HepG2 (cell line): ENCODE results near the gene RPRD2. TPM values are rescaled to one million over a fixed set of nuclear protein-coding genes. Genes with fewer than 3 reads are reported as not detected.

Experiments used
- CCDC6 ChIP-seq: sonication (generic); formaldehyde crosslinking; IDR thresholded peaks from 2 replicates; pipeline ENCODE4 v1.8.1; 2022; ENCODE audit warnings: mild to moderate bottlenecking, missing genetic modification reagents, moderate library complexity
- FOXM1 ChIP-seq: sonication (generic); formaldehyde crosslinking; IDR thresholded peaks from 2 replicates; pipeline ENCODE4 v1.5.0; 2020; ENCODE audit warnings: missing genetic modification reagents
- NR1H2 ChIP-seq: sonication (generic); formaldehyde crosslinking; IDR thresholded peaks from 2 replicates; pipeline ENCODE4 v1.8.1; 2022; ENCODE audit warnings: low read depth, missing genetic modification reagents, borderline replicate concordance
- STAT5B ChIP-seq: sonication (generic); formaldehyde crosslinking; IDR thresholded peaks from 2 replicates; pipeline ENCODE4 v1.4.0; 2020; ENCODE audit warnings: missing genetic modification reagents
- ZNF121 ChIP-seq: sonication (generic); formaldehyde crosslinking; IDR thresholded peaks from 2 replicates; pipeline ENCODE4 v1.5.0; 2020; ENCODE audit warnings: mild to moderate bottlenecking, missing genetic modification reagents
- ZNF788 ChIP-seq: sonication (generic); formaldehyde crosslinking; IDR thresholded peaks from 2 replicates; pipeline ENCODE4 v1.5.0; 2020; ENCODE audit warnings: mild to moderate bottlenecking, missing genetic modification reagents, borderline replicate concordance
- ZNF883 ChIP-seq: sonication (generic); formaldehyde crosslinking; IDR thresholded peaks from 2 replicates; pipeline ENCODE4 v1.5.1; 2020; ENCODE audit warnings: mild to moderate bottlenecking, missing genetic modification reagents; ENCODE audit errors: not compliant biosample characterization
- polyA plus RNA-seq, 8 experiments: library from polyadenylated mRNA; depleted of rRNA in 3 of 8; stranded (reverse) in 7 of 8; unstranded in 1 of 8; fragments of >200 nt; fragmentation: Illumina TruSeq in 4 of 8; extraction: Trizol in 4 of 8; gene quantifications; 2 replicates each; pipeline versions ENCODE4 v1.2.1 to v1.2.3, GENCODE V29; 2011 to 2016; ENCODE audit warnings: low read depth in 4 of 8, missing spikeins in 1 of 8, mixed read lengths in 1 of 8; ENCODE audit not compliant: insufficient read depth in 1 of 8
- total RNA-seq, 5 experiments: library from RNA; depleted of rRNA; stranded (reverse); fragments of >200 nt; fragmentation: Illumina TruSeq; extraction: Trizol; gene quantifications; 2 replicates each; pipeline ENCODE4 v1.2.3, GENCODE V29; 2016; ENCODE audit warnings: low read depth in 1 of 5
- TF ChIP-seq, protein P1 (sequence below): sonication (generic); formaldehyde crosslinking; IDR thresholded peaks from 2 replicates; pipeline ENCODE4 v1.4.0; 2020; ENCODE audit warnings: mild to moderate bottlenecking, missing genetic modification reagents
- TF ChIP-seq, protein P2 (sequence below): sonication (generic); formaldehyde crosslinking; IDR thresholded peaks from 2 replicates; pipeline ENCODE4 v1.4.0; 2020; ENCODE audit warnings: missing genetic modification reagents, mild to moderate bottlenecking, borderline replicate concordance
- TF ChIP-seq, protein P3 (sequence below): sonication (generic); formaldehyde crosslinking; IDR thresholded peaks from 2 replicates; pipeline ENCODE4 v1.4.0; 2020; ENCODE audit warnings: missing genetic modification reagents, borderline replicate concordance
- TF ChIP-seq, protein P4 (sequence below), 2 experiments: sonication (generic) in 1 of 2; formaldehyde crosslinking in 1 of 2; IDR thresholded peaks; 2 replicates each; pipeline versions ENCODE4 v1.4.0 to v1.6.1; 2018 to 2020; ENCODE audit warnings: missing genetic modification reagents in 2 of 2, borderline replicate concordance in 1 of 2, low read depth in 1 of 2, mild to moderate bottlenecking in 1 of 2, missing biosample characterization in 1 of 2

Gene RPRD2
- total and polyA plus RNA-seq, 2 of the 13 experiments (the other 11 are each of a cell fraction or from before 2014, with no cell fraction given), result 8.0 to 8.9 TPM

DNA sequence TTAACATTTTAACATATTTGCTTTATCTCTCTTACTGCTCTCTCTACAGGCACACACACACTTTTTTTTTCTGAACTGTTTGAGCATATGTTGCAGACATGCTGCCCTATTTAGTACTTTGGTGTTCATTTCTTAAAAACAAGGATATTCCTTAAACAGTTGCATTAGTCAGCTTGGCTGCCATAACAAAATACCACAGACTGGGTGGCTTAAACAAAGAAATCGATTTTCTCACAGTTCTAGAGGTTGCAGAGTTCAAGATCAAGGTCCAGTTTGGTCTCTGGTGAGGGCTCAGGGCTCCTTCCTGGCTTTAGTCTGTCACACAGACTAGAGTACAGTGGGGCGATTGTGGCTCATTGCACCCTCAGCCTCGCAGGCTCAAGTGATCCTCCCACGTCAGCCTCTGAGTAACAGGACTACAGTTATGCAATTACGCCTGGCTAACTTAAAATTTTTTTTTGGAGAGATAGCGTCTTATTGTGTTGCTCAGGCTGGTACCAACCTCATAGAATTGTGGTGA lies 46.7 kb downstream of the RPRD2 start (continued):
- TF ChIP-seq, protein P1, sequence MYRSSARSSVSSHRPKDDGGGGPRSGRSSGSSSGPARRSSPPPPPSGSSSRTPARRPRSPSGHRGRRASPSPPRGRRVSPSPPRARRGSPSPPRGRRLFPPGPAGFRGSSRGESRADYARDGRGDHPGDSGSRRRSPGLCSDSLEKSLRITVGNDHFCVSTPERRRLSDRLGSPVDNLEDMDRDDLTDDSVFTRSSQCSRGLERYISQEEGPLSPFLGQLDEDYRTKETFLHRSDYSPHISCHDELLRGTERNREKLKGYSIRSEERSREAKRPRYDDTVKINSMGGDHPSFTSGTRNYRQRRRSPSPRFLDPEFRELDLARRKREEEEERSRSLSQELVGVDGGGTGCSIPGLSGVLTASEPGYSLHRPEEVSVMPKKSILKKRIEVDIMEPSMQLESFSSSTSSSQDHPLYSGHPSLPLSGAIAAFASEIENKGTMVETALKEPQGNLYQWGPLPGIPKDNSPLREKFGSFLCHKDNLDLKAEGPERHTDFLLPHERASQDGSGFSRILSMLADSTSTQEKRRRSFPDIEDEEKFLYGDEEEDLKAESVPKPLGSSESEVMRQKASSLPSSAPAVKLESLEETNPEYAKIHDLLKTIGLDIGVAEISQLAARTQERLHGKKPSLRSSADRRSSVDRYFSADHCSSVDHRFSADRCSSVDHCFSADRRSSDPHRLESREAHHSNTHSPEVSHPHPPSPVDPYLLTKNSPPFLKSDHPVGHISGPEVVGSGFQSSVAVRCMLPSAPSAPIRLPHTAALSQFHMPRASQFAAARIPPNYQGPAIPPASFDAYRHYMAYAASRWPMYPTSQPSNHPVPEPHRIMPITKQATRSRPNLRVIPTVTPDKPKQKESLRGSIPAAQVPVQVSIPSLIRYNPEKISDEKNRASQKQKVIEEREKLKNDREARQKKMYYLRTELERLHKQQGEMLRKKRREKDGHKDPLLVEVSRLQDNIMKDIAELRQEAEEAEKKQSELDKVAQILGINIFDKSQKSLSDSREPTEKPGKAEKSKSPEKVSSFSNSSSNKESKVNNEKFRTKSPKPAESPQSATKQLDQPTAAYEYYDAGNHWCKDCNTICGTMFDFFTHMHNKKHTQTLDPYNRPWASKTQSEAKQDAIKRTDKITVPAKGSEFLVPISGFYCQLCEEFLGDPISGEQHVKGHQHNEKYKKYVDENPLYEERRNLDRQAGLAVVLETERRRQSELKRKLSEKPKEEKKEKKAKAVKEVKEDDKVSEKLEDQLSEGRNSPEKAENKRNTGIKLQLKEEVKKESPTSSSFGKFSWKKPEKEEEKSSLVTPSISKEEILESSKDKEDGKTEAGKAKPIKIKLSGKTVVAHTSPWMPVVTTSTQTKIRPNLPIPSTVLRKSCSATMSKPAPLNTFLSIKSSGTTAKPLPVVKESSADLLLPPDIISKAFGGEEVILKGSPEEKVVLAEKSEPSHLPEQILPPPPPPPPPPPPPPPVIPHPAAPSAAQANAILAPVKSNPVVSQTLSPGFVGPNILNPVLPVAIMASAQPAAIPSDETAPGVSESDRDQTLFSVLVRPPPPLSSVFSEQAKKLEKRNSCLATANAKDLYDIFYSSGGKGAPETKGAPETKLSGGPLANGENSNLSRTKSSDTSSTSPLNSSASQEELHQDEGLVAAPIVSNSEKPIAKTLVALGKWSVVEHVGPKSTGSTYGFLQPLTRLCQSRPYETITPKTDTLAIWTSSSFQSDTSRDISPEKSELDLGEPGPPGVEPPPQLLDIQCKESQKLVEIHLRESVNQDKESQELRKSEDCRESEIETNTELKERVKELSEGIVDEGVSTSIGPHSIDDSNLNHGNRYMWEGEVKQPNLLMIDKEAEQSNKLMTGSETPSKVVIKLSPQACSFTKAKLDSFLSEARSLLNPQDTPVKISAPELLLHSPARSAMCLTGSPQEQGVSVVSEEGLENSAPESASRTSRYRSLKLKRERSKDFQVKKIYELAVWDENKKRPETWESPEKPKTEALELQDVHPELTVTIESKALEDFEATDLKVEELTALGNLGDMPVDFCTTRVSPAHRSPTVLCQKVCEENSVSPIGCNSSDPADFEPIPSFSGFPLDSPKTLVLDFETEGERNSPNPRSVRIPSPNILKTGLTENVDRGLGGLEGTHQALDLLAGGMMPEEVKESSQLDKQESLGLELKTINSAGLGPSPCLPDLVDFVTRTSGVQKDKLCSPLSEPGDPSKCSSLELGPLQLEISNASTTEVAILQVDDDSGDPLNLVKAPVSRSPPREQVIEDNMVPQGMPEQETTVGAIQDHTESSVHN (CRISPR knock-in tag), result no peak
- TF ChIP-seq ZNF883 (CRISPR knock-in tag) (no peak), CCDC6 (peak; percentile 50; the same call in 1 of the 2 replicates), STAT5B (CRISPR knock-in tag) (no peak), ZNF788 (CRISPR knock-in tag) (peak; percentile 86; the same call in 1 of the 2 replicates), NR1H2 (CRISPR knock-in tag) (no peak; the same call in 1 of the 2 replicates), ZNF121 (CRISPR knock-in tag) (peak; percentile 37; the same call in 1 of the 2 replicates), FOXM1 (CRISPR knock-in tag) (no peak)
- TF ChIP-seq, protein P2, sequence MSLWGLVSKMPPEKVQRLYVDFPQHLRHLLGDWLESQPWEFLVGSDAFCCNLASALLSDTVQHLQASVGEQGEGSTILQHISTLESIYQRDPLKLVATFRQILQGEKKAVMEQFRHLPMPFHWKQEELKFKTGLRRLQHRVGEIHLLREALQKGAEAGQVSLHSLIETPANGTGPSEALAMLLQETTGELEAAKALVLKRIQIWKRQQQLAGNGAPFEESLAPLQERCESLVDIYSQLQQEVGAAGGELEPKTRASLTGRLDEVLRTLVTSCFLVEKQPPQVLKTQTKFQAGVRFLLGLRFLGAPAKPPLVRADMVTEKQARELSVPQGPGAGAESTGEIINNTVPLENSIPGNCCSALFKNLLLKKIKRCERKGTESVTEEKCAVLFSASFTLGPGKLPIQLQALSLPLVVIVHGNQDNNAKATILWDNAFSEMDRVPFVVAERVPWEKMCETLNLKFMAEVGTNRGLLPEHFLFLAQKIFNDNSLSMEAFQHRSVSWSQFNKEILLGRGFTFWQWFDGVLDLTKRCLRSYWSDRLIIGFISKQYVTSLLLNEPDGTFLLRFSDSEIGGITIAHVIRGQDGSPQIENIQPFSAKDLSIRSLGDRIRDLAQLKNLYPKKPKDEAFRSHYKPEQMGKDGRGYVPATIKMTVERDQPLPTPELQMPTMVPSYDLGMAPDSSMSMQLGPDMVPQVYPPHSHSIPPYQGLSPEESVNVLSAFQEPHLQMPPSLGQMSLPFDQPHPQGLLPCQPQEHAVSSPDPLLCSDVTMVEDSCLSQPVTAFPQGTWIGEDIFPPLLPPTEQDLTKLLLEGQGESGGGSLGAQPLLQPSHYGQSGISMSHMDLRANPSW (CRISPR knock-in tag), result no peak; the same call in 1 of the 2 replicates
- TF ChIP-seq, protein P3, sequence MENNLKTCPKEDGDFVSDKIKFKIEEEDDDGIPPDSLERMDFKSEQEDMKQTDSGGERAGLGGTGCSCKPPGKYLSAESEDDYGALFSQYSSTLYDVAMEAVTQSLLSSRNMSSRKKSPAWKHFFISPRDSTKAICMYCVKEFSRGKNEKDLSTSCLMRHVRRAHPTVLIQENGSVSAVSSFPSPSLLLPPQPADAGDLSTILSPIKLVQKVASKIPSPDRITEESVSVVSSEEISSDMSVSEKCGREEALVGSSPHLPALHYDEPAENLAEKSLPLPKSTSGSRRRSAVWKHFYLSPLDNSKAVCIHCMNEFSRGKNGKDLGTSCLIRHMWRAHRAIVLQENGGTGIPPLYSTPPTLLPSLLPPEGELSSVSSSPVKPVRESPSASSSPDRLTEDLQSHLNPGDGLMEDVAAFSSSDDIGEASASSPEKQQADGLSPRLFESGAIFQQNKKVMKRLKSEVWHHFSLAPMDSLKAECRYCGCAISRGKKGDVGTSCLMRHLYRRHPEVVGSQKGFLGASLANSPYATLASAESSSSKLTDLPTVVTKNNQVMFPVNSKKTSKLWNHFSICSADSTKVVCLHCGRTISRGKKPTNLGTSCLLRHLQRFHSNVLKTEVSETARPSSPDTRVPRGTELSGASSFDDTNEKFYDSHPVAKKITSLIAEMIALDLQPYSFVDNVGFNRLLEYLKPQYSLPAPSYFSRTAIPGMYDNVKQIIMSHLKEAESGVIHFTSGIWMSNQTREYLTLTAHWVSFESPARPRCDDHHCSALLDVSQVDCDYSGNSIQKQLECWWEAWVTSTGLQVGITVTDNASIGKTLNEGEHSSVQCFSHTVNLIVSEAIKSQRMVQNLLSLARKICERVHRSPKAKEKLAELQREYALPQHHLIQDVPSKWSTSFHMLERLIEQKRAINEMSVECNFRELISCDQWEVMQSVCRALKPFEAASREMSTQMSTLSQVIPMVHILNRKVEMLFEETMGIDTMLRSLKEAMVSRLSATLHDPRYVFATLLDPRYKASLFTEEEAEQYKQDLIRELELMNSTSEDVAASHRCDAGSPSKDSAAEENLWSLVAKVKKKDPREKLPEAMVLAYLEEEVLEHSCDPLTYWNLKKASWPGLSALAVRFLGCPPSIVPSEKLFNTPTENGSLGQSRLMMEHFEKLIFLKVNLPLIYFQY (CRISPR knock-in tag), result peak; percentile 71
- TF ChIP-seq, protein P4, sequence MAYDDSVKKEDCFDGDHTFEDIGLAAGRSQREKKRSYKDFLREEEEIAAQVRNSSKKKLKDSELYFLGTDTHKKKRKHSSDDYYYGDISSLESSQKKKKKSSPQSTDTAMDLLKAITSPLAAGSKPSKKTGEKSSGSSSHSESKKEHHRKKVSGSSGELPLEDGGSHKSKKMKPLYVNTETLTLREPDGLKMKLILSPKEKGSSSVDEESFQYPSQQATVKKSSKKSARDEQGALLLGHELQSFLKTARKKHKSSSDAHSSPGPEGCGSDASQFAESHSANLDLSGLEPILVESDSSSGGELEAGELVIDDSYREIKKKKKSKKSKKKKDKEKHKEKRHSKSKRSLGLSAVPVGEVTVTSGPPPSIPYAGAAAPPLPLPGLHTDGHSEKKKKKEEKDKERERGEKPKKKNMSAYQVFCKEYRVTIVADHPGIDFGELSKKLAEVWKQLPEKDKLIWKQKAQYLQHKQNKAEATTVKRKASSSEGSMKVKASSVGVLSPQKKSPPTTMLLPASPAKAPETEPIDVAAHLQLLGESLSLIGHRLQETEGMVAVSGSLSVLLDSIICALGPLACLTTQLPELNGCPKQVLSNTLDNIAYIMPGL (CRISPR knock-in tag; IDR thresholded peaks at IDR 0.05; ENCODE audit: borderline replicate concordance in 1 of 2, low read depth in 1 of 2), result peak in 1 of 2 experiments; percentile 34; a peak in 1 of 4 replicates
